Measurements from ENCODE around the gene ARHGEF11.

The ARHGEF11 gene

DNA sequence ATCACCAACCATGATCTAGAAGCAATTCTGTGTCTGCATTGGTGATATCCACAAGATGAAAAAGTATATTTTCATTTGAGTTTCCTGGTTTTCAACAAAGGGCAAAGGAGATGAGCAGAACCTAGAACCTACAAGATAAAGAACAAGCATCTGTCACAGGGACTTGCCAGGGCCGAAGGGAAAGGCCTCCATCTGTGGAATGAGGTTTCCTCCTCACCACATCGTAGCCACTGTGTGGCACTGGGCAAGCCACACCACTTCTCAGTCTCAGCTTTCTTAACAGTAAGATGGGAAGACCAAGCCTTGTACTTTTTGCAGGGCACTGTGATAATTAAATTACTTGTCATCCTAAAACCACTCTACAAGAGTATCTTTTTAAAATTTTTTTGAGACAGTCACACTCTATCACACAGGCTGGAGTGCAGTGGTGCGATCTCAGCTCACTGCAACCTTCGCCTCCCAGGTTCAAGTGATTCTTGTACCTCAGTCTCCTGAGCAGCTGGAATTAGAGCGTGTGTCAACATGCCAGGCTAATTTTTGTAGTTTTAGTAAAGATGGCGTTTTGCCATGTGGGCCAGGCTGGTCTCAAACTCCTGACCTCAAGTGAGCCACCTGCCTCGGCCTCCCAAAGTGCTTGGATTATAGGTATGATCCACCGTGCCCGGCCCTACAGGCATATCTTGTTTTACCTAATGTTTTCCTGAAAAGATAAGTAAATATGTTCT is 45.8 kb downstream of the ARHGEF11 start:
- DNase-seq (ENCODE audit: extremely low read depth, insufficient read length), result no peak
- no peak overlapping the region for H3K4me3 ChIP-seq (replicated peaks; ENCODE audit: low read depth, low read length)
- H3K27me3 ChIP-seq (replicated peaks; ENCODE audit: control insufficient read depth, insufficient read depth, low read length), result no peaks in the 10 kb centered on the region
- no peaks in the 10 kb centered on the region for H3K36me3 ChIP-seq (ENCODE audit: control insufficient read depth, insufficient read depth, low read length)
- TF ChIP-seq, protein P1, sequence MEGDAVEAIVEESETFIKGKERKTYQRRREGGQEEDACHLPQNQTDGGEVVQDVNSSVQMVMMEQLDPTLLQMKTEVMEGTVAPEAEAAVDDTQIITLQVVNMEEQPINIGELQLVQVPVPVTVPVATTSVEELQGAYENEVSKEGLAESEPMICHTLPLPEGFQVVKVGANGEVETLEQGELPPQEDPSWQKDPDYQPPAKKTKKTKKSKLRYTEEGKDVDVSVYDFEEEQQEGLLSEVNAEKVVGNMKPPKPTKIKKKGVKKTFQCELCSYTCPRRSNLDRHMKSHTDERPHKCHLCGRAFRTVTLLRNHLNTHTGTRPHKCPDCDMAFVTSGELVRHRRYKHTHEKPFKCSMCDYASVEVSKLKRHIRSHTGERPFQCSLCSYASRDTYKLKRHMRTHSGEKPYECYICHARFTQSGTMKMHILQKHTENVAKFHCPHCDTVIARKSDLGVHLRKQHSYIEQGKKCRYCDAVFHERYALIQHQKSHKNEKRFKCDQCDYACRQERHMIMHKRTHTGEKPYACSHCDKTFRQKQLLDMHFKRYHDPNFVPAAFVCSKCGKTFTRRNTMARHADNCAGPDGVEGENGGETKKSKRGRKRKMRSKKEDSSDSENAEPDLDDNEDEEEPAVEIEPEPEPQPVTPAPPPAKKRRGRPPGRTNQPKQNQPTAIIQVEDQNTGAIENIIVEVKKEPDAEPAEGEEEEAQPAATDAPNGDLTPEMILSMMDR (IDR thresholded peaks at IDR 0.05; ENCODE audit: insufficient read depth, low read length, poor library complexity, severe bottlenecking), result no peak

DNA sequence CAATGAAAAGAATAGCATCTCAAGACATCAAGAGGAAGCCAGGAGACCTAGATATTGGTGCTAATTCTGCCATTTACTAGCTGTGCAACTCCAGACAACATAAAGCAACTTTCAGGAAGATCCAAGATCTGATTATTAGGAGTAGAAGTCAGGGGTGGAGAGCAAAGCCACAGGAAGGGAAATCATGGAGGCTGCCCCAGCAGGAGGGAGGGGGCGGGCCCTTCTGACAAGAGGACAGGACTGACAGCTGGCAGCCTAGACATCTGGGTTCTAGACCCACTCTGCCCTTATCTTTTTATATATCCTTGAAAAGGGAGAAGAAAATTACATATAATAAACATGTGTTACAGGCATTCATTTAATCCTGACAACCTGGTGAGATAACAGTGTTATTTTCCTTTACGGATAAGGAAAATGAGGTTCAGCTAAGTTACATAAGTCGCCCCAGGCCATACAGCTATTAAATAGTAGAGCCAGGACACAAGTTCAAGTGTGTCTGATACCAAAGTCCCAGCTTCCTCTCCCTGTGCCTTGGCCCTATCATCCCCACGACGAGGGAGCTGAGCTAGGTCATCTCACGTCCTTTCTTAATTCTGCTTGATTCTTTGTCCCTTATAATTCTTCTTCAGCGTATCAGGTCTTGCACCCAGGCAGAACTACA is 46.6 kb downstream of the ARHGEF11 start:
- TF ChIP-seq, protein P1 (IDR thresholded peaks at IDR 0.05; ENCODE audit: insufficient read depth, low read length, poor library complexity, severe bottlenecking), result no peak
- H3K27me3 ChIP-seq (replicated peaks; ENCODE audit: control insufficient read depth, insufficient read depth, low read length), result no peaks in the 10 kb centered on the region
- H3K36me3 ChIP-seq (ENCODE audit: control insufficient read depth, insufficient read depth, low read length), result no peaks in the 10 kb centered on the region
- no peak for DNase-seq (ENCODE audit: extremely low read depth, insufficient read length)
- no peak overlapping the region for H3K4me3 ChIP-seq (replicated peaks; ENCODE audit: low read depth, low read length)

DNA sequence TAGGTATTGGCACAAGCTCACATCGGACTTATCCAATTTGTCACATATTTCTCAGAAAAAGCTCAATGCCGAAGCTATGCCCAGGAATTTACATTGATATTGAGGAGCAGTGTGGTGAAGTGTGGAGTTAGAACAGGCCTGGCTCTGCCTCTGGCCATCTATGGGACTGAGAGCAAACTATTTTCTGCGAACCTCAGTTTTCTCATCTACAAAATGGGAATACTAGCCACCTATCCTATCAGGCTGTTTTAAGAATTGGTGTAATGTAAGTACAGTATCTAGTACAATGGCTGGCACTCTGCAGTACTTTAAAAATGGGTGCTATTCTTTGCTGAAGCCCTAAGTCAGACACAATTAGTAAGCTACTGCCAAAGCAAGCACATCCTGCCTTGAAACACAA is 47.2 kb downstream of the ARHGEF11 start:
- DNase-seq (ENCODE audit: extremely low read depth, insufficient read length), result no peak
- Histone ChIP-seq H3K4me3 (replicated peaks; ENCODE audit: low read depth, low read length) (no peak overlapping the region), H3K36me3 (ENCODE audit: control insufficient read depth, insufficient read depth, low read length) (no peaks in the 10 kb centered on the region), H3K27me3 (replicated peaks; ENCODE audit: control insufficient read depth, insufficient read depth, low read length) (no peaks in the 10 kb centered on the region)
- TF ChIP-seq, protein P1 (IDR thresholded peaks at IDR 0.05; ENCODE audit: insufficient read depth, low read length, poor library complexity, severe bottlenecking), result no peak

DNA sequence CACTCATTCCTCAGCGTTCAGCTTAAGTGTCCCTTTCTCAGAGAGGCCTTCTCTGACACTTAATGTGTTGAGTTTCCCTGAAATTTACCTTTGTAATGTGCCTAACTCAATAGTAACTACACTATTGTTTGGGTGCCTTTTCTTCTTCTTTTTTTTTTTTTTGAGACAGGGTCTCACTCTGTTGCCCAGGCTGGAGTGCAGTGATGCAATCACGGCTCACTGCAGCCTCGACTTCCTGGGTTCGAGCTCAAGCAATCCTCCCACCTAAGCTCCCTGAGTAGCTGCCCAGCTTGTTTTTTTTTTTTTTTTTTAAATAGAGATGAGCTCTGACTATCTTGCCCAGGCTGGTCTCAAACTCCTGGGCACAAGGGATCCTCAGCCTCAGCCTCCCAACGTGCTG is 50.1 kb downstream of the ARHGEF11 start:
- TF ChIP-seq, protein P1 (IDR thresholded peaks at IDR 0.05; ENCODE audit: insufficient read depth, low read length, poor library complexity, severe bottlenecking), result no peak

DNA sequence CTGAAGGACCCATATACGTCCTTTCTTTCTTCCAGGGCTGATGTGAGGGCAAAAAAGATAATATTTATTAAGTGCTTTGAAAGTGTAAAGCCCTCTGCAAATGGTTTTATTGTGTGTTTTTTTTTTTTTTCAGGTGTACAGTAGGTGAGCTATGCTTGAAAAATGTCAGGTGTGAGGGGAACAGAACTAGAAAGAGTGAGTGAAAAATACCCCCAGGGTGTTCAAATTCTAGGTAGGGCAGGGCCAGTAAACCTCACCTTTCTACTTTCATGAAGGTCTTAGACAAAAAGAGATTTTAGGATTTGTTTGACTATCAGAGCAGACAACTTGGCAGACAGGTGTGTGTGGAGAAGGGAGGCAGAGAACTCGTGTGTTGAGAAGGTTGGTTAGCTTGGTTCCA is 51.3 kb downstream of the ARHGEF11 start:
- no peak for DNase-seq (ENCODE audit: extremely low read depth, insufficient read length)
- TF ChIP-seq, protein P1 (IDR thresholded peaks at IDR 0.05; ENCODE audit: insufficient read depth, low read length, poor library complexity, severe bottlenecking), result no peak
- Histone ChIP-seq H3K4me3 (replicated peaks; ENCODE audit: low read depth, low read length) (no peak overlapping the region), H3K36me3 (ENCODE audit: control insufficient read depth, insufficient read depth, low read length) (no peaks in the 10 kb centered on the region), H3K27me3 (replicated peaks; ENCODE audit: control insufficient read depth, insufficient read depth, low read length) (no peaks in the 10 kb centered on the region)

More for the DNA sequence above, 50.1 kb downstream of the ARHGEF11 start:
- Histone ChIP-seq H3K4me3 (replicated peaks; ENCODE audit: low read depth, low read length) (no peak overlapping the region), H3K27me3 (replicated peaks; ENCODE audit: control insufficient read depth, insufficient read depth, low read length) (no peaks in the 10 kb centered on the region), H3K36me3 (ENCODE audit: control insufficient read depth, insufficient read depth, low read length) (no peaks in the 10 kb centered on the region)
- DNase-seq (ENCODE audit: extremely low read depth, insufficient read length), result no peak

Data from GM06990 (cell line).